ENCODE data around the gene DTWD1.
"Not testable (repeated sequence)": the region's sequence is repeated elsewhere in the genome, so short reads cannot be mapped to it uniquely, and the experiment has no call there.

DTWD1 gene, protein sequence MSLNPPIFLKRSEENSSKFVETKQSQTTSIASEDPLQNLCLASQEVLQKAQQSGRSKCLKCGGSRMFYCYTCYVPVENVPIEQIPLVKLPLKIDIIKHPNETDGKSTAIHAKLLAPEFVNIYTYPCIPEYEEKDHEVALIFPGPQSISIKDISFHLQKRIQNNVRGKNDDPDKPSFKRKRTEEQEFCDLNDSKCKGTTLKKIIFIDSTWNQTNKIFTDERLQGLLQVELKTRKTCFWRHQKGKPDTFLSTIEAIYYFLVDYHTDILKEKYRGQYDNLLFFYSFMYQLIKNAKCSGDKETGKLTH

DNA sequence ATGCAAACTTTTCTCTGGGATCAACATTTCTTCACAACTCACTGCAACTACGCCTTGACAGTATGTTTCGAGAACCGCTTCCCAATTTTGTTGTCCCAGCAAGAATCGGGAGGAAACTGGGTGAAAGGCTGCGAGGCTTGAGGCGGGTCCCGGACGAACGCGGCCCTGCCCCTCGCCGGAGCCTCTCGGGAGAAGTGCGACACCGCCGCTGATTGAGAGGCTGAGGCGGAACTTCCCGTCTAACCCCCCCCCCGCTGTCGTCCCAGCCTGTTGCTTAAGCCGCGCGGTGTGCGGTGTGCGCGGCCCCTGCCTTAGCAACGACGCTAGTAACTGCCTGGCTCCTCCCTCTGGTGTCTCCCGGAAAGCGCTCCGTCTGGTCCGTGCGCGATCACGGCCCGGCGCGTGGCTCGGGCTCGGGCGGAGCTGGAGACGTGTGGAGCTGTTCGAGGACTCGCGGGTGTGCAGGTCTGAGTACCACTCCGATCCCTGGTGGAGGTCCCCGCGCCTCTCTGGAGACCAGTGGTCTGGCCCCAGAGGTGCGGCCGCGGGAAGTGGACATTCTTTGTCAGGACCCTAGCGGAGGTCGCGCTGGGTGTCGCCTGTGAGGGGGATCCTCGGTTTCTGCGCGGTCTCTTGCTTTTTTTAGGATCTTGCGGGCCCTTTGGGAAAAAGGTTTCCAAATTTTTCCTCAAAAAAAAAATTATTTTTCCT lies at the start of gene DTWD1, which contains the start of gene FAM227B:
Gene DTWD1, plus strand, starts transcription at position 391 of the 711 bp plus-strand sequence. CDS start 4,120 bp downstream, outside the sequence.
Gene FAM227B, minus strand, starts transcription at position 161 of the 711 bp plus-strand sequence. CDS start 5,647 bp downstream, outside the sequence.
- DNase-seq = peak; percentile 92

DNA sequence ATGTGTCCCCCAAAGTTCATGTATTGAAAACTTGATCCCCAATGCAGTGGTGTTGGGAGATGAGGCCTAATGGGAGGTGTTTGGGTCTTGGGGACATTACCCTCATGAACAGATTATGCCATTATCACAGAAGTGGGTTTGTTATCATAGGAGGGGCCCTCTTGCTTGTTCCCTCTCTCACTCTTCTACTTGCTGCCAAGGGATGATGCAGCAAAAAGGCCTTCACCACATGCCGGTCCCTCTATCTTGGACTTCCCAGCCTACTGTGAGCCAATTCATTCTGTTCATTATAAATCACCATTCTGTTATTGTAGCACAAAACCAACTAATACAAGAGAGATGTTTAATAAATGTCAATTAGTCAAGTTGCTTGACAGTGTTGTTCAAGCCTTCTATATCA lies 47.4 kb upstream of the DTWD1 start:
- DNase-seq = no peak

DNA sequence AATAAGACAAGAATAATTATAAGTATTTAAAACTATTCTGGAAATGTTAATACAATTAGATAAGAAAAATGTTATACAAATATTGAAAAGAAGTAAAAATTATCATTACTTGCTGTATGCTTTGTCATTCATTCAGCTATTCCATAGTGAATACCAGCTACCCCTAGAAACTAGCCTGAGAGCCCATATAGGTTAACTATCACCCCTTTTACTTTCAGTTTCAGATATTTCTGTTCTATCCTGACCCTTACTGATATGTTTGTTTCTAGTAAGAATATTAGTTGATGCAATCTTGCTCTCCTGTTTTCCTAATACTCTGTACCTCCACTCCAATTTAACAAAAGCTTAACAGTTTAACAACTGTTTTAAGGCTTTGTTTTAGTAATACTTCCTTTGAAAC lies 31.8 kb upstream of the DTWD1 start:
- no peak for DNase-seq

DNA sequence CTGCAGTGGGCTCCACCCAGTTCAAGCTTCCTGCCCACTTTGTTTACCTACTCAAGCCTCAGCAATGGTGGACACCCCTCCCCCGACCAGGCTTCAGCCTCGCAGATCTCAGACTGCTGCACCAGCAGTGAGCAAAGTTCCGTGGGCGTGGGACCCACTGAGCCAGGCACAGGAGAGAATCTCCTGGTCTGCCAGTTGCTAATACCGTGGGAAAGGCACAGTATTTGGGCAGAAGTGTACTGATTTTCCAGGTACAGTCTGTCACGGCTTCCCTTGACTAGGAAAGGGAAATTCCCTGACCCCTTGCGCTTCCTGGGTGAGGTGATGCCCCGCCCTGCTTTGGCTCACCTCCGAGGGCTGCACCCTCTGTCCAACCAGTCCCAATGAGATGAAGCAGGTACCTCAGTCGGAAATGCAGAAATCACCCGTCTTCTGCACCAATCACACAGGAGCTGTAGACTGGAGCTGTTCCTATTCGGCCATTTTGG lies 28.0 kb upstream of the DTWD1 start:
- not testable (repeated sequence) for DNase-seq

DNA sequence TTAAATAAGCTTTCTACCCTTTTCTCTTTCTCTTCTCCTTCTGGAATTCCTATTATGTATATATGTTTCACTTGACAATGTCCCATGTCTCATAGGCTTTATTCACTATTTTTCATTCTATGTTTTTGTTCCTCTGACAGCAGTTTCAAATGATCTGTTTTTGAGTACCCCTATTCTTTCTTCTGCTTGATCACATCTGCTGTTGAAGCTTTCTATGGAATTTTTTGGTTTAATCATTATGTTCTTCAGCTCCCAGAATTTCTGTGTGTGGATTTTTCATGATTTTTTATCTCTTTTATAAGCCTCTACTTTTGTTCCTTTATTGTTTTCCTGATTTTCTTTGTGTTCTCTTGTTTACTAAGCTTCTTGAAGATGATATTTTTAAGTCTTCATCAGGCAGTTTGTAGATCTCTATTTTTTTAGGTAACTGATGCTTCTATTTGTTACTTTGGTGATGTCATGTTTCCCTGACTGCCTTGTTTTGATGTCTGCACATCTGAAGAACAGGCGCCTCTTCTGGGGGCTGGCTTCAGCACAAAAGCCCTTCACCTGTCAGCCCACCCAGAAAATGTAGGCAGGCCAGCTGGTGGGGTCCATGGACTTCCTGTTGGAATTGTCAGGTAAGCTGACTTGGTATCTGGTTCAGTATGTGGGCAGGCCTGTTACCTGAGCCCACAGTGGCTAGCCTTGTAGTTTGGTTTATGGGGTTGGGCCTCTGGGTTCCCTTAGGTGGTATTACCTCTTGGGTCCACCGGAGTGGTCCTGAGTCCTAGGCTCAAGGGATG lies 16.0 kb upstream of the DTWD1 start:
- no peak for DNase-seq

DNA sequence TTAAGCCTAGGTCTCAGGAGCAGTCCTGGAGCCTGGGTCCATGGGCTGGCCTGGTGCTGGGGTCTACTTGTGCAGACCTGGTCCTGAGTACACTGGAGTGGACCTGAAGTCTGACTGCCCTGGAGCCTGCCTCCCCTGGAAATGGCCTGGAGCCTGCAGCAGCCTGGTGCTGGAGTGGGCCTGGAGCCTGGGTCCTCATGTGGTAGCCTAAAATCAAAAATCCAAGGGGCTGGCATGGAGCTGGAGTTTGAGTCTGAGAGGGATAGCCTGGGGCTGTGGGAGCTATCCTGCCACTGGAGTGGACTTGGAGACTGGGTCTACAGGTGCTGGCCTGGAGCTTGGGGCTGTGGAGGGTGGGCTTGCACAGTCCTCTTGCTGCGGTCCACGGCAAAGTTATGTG lies 15.3 kb upstream of the DTWD1 start:
- no peak for DNase-seq

DNA sequence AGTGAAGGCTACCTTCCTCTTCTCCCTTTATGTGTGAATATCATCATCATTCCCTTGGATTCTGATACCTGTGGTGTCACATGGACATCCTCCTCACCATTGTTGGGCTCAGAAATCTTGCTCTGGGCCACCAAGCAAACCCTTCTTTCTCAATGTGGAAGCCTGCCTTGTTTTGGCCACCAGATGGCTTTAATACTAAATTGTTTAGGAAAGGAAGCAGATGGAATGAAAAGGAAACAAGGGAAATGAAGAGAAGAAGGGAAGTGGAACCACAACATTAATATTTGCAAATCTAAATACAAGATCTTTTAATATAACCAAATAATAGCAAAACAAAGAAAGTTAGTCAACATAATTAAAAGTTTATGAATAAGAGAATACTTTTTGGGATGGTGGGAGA lies 14.3 kb upstream of the DTWD1 start:
- no peak for DNase-seq

DNA sequence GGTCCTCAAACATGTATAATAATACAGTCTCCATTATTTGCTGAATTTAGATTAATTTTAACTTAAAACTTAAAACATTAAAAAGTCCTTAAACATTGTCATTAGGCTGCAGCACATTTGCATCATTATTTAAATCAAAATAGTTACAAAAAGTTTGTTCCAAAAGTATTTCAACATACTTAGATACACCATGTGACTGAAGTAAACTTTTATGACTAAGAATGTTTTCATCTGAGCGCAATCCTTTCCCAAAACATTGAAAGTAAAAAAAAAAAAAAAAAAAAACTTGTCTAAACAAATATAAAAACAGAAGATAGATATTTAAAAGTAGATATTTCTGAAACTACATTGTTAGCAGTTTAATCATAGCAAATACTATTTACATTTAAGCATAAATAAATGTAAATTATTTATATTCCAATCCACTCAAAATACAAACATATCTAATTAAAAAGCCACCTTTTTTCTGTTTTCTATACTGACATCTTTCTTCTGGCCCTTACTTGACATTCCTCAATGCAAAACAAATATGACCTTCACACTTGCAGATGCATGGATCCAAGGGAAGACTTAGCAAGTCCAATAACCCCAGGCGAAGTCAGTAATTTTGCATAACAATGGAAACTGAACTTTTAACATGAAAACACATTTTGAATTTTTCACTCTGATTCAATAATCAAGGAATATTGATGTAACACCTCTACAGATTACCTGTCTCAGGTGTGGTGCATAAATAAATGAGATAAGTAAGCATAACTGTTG lies 10.5 kb upstream of the DTWD1 start:
- no peak for DNase-seq

DNA sequence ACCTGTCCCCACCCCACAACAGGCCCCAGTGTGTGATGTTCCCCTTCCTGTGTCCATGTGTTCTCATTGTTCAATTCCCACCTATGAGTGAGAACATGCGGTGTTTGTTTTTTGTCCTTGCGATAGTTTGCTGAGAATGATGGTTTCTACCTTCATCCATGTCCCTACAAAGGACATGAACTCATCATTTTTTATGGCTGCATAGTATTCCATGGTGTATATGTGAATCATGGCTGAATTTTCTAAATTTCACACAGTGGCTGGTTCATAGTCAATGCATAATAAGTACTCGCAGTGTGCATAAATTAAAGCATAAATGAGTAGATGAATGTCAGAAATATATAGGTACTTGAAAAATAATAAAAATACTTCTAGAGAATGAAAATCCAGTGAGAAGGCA lies 8.6 kb upstream of the DTWD1 start:
- not testable (repeated sequence) for DNase-seq

DNA sequence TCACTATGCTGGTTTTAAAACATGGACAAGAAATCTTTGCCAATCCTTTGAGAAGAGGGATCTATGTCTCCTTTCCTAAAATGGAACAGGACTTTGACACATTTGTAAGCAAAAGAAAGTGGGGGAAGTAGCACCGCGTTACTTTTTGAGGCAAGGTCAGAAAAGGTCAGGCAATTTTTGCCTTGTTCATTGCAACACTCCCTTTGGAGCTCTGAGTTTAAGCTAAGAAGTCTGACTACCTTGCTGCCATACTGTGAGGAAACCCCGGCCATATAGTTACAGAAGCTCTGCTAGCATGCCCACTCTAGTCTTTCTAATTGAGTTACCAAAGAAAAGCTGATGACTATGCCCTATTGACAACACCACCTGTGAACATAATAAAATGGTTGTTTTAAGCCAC lies 1.6 kb upstream of the DTWD1 start:
- no peak for DNase-seq

DNA sequence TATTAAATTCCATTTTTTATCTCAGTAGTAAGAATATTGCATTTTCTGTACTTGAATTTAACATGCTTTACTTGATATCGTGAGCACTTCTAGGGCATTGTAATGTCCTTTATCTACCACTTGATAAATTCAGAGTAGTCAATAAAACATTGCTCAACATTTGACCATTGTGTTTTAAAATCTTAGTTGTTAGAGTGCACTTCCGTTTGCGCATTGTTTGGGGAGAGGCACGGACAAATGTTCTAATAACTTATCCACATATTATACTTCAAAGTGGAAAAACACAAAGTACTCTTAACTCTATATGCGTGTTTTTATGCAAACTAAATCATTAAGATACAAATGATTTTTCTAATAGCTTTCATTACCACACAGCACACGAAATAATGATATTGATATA lies 649 bp upstream of the DTWD1 start:
- no peak for DNase-seq

DNA sequence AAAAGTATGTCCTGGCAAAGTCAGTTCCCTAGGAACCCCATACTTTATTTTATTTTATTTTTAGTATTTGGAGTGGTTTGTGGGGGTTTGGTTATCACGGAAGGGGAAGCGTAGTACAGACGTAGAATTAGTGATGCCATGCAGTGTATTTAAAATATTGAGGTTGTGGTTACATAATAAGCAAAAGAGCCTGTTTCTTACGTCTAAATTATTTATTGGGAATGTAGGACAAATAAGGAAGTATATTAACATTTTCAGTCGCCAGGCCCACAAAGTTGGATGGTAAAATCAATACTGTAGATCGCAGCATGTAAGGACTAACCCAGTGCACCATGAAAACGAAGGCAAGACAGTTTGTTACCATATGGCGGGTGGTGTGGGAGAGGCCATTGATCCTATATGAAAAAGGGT lies 558 bp downstream of the DTWD1 start:
- DNase-seq = no peak

DNA sequence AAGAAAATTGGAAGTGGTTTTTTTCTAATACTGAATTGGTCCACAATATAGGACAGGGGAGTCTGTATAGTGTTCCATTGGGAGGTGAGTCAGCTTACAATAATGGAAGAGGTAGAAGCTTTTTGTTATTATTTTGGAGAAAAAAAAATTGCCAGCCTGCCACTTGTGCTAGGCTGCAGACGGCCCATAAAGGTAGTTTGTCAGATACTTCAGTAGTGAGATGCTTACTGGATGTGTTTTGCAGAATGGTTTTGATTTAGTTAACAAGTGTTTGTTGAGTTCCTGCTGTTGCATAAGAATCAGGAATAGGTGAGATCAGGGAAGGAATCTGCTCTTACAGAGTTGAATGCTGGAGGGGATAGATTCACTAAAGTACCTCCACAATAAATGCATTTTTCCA lies 1.0 kb downstream of the DTWD1 start:
- DNase-seq = no peak

DNA sequence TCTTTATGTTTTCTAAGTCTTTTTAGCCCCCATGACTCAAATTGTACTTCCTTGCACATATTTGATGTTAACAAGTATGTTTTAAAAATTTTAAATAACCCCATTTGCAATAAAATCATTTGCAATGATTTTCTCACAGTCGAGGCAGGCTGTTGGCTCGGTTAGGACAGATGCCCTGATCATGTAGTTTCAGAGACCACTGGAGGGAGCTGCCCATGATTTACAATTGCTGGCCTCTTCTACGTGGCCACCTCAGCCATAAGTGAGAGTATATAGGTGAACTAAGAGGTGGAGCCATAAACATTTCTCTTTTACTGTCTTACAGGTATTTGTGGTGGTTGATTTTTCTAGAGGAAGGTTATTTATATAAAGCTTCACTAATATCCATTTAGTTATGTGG lies 1.7 kb downstream of the DTWD1 start:
- DNase-seq = no peak

DNA sequence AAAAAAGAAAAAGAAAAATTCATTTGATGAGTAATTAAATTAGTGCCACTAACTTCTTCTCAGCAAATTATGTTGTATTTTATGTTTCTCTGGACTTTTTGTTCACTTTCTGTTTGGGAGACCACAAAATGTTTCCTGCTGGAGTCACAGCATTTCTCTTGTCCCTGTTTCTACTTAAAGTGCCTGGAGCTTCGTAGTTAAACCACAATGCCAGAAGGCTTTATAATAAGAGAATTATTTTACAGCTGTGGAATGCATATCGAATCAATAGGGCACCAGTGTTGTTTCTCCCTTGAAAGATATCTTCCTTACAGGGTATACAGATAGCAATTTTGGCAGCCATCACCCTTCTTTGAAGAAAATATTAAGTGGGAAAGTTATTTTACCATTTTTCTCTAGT lies 3.2 kb downstream of the DTWD1 start:
- no peak for DNase-seq

DNA sequence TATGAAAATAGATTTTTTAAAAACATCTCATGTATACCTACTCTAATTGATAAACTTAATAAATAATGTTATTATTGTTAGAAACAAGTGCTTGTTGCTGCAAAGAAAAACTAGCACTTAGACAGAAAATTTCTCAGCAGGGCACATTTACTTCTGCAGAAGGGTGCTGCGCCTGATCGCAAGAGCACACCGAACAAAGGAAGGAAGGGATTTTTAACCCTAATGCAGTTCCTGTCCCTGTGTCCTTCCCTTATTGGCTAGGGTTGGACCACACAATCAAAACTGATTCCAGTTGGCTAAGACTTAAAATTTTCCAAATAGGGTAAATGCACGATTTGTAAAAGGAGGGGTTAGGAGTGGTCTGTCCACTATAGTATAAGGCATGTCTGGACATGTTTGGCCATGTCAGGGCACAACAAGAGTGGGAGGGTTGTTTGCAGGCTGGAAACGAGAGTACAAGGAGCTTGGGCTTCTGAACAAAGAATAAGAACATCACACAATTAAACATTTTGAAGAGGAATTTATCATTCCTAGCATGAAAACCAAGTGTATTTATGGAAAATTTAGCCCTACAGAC lies 4.7 kb downstream of the DTWD1 start:
- DNase-seq = no peak

DNA sequence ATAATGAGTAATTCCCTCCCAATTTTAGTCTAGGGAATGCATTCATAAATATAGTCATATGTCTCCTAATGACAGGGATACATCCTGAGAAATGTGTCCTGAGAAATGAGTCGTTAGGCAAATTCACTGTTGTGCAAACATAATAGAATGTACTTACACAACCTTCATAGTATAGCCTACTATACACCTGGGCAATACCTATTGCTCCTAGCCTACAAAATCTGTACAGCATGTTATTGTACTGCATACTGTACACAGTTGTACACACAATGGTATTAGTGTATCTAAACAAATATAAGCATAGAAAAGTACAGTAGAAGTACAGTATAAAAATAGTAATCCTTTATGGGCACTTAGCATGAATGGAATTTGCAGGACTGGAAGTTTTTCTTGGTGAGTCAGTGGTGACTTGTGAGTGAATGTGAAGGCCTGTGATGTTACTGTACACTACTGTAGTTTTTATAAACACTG lies 6.6 kb downstream of the DTWD1 start:
- no peak for DNase-seq

DNA sequence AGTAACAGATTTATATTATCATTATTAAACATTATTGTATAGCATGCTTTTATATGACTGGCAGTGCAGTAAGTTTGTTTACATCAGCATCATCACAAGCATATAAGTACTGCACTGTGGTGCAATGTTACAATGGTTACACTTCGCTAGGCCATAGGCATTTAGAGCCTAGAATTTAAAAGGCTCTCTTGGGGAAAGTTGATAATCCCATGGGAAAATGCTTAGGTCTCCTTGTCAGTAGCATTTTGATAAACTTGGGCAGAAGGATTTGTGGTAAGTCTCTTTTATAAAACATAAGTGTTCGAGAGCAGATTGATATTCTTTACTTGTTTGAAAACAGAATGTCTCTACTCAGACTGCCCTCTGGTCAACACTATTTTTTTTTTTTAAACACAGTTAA lies 7.5 kb downstream of the DTWD1 start:
- DNase-seq = no peak

DNA sequence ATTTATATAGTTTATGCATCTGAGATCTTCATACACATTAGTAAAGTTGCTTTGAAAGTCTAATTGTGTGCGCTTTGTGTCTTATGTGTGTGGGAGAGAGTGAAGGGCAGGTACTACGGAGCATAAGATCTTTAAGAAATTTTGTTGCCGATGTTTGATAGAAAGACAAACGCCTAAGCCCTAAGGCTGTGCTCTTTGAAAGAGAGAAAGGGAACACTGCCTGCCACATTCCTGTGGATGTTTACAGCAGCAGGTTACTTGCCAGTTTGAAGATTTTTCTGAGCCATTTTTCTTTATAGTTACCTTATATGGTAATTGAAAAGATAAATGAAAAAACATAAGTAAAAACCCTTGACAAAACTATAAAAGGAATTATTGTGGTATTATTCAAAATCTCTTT lies 17.0 kb downstream of the DTWD1 start:
- no peak for DNase-seq

DNA sequence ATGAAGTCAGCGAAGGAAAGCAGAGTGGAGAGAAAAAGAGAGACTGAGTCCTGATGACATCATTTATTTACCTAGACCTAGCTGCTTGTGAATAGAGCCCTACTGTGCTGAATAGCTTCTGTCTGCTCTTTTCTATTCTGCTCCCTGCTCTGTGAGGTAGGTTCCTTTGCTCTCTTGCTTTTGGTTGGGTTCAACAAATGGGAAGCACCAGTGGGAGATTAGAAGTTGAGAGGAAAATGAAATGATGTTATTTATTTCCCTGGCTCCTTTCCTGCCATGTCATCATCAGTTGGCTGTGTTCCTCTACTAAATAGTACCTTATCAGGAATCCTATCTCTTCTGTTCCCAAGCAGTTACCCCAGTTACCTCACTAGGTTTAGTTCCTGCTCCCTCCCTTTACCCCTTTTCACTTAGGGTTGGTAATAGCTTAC lies 23.5 kb downstream of the DTWD1 start:
- DNase-seq = no peak

DNA sequence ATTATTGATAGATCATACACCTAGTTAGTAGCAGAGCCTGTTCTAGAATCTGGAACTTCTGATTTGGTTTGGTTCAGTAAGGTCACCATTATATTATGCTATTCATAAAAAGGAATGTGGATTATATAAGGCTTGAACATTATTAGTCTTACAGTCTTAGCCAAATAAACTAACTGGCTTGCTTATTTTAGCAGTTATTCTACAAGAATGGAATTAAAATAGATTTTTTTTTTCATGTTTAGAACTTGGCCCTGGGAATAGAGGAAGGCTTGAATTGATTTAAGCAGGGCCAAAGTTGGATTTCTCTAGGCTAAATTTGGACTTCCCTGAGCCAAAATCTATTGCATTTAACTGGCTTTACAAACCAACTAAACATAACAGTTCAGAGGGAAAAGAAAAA lies 24.4 kb downstream of the DTWD1 start:
- no peak for DNase-seq

DNA sequence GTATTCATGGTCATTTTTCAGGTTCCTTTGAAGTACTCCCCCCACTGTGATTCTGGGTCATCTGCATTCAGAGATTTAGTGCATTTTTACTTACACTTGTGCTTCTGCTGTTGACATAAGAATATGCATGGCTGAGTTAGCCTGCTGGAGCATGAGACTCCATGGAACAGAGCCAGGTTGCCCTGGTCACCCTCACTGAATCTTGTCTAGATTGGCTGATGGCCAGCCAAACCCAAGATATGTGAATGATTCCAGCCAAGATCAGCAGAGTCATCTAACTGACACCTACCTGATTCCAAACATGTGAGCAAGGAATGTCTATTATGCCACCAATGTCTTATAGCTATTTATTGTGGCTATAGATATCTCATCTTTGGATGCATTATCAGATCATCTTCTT lies 25.1 kb downstream of the DTWD1 start:
- DNase-seq = no peak

Measured in stimulated activated CD4-positive, alpha-beta T cell treated with anti-CD3 and anti-CD28 coated beads, Interleukin-4, amount 100 ng/mL, for 1 hour (primary cell).